WTC11 (cell line): ENCODE measurements around the gene NEK6.

ENCODE experiments used
- CREM ChIP-seq: sonication (generic); formaldehyde crosslinking; IDR thresholded peaks from 2 replicates; pipeline ENCODE4 v1.8.1; 2022; ENCODE audit warnings: mild to moderate bottlenecking, missing genetic modification reagents, moderate library complexity
- FOXP4 ChIP-seq: sonication (generic); formaldehyde crosslinking; IDR thresholded peaks from 2 replicates; pipeline ENCODE4 v1.8.0; 2022; ENCODE audit warnings: mild to moderate bottlenecking, missing genetic modification reagents
- HMGXB4 ChIP-seq: sonication (generic); formaldehyde crosslinking; IDR thresholded peaks from 2 replicates; pipeline ENCODE4 v1.8.1; 2023; ENCODE audit warnings: mild to moderate bottlenecking, moderate library complexity, missing genetic modification reagents
- JUN ChIP-seq: sonication (generic); formaldehyde crosslinking; IDR thresholded peaks from 2 replicates; pipeline ENCODE4 v1.8.0; 2023; ENCODE audit warnings: mild to moderate bottlenecking, missing genetic modification reagents
- NFE2L1 ChIP-seq: sonication (generic); formaldehyde crosslinking; IDR thresholded peaks from 2 replicates; pipeline ENCODE4 v1.8.1; 2023; ENCODE audit warnings: missing genetic modification reagents
- NFYB ChIP-seq: sonication (generic); formaldehyde crosslinking; conservative IDR thresholded peaks from 2 replicates; pipeline ENCODE4 v1.8.0; 2022; ENCODE audit warnings: low read depth, missing genetic modification reagents
- NR3C1 ChIP-seq: sonication (generic); formaldehyde crosslinking; conservative IDR thresholded peaks from 2 replicates; pipeline ENCODE4 v1.8.1; 2023; ENCODE audit warnings: low read depth, mild to moderate bottlenecking, missing genetic modification reagents
- SP1 ChIP-seq: sonication (generic); formaldehyde crosslinking; conservative IDR thresholded peaks from 2 replicates; pipeline ENCODE4 v1.8.1; 2022; ENCODE audit warnings: missing genetic modification reagents
- TF ChIP-seq, protein P1 (sequence below): sonication (generic); formaldehyde crosslinking; IDR thresholded peaks from 2 replicates; pipeline ENCODE4 v1.8.0; 2022; ENCODE audit warnings: mild to moderate bottlenecking, missing genetic modification reagents
- TF ChIP-seq, protein P2 (sequence below): fragments of 200-600 bp; IDR thresholded peaks from 2 replicates; pipeline ENCODE4 v1.8.0; 2022; ENCODE audit warnings: antibody characterized with exemption
- TF ChIP-seq, protein P3 (sequence below): sonication (generic); formaldehyde crosslinking; conservative IDR thresholded peaks from 2 replicates; pipeline ENCODE4 v1.8.1; 2023; ENCODE audit warnings: mild to moderate bottlenecking, low read depth, missing genetic modification reagents, moderate library complexity
- TF ChIP-seq, protein P4 (sequence below): sonication (generic); formaldehyde crosslinking; IDR thresholded peaks from 2 replicates; pipeline ENCODE4 v1.8.0; 2023; ENCODE audit warnings: missing genetic modification reagents
- TF ChIP-seq, protein P5 (sequence below): sonication (generic); formaldehyde crosslinking; IDR thresholded peaks from 2 replicates; pipeline ENCODE4 v1.8.1; 2022; ENCODE audit warnings: missing genetic modification reagents, borderline replicate concordance

- TF ChIP-seq, protein P1, sequence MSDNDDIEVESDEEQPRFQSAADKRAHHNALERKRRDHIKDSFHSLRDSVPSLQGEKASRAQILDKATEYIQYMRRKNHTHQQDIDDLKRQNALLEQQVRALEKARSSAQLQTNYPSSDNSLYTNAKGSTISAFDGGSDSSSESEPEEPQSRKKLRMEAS (CRISPR knock-in tag), result no peak
- TF ChIP-seq, protein P2, sequence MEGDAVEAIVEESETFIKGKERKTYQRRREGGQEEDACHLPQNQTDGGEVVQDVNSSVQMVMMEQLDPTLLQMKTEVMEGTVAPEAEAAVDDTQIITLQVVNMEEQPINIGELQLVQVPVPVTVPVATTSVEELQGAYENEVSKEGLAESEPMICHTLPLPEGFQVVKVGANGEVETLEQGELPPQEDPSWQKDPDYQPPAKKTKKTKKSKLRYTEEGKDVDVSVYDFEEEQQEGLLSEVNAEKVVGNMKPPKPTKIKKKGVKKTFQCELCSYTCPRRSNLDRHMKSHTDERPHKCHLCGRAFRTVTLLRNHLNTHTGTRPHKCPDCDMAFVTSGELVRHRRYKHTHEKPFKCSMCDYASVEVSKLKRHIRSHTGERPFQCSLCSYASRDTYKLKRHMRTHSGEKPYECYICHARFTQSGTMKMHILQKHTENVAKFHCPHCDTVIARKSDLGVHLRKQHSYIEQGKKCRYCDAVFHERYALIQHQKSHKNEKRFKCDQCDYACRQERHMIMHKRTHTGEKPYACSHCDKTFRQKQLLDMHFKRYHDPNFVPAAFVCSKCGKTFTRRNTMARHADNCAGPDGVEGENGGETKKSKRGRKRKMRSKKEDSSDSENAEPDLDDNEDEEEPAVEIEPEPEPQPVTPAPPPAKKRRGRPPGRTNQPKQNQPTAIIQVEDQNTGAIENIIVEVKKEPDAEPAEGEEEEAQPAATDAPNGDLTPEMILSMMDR, result no peak
- TF ChIP-seq, protein P3, sequence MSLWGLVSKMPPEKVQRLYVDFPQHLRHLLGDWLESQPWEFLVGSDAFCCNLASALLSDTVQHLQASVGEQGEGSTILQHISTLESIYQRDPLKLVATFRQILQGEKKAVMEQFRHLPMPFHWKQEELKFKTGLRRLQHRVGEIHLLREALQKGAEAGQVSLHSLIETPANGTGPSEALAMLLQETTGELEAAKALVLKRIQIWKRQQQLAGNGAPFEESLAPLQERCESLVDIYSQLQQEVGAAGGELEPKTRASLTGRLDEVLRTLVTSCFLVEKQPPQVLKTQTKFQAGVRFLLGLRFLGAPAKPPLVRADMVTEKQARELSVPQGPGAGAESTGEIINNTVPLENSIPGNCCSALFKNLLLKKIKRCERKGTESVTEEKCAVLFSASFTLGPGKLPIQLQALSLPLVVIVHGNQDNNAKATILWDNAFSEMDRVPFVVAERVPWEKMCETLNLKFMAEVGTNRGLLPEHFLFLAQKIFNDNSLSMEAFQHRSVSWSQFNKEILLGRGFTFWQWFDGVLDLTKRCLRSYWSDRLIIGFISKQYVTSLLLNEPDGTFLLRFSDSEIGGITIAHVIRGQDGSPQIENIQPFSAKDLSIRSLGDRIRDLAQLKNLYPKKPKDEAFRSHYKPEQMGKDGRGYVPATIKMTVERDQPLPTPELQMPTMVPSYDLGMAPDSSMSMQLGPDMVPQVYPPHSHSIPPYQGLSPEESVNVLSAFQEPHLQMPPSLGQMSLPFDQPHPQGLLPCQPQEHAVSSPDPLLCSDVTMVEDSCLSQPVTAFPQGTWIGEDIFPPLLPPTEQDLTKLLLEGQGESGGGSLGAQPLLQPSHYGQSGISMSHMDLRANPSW, result no peak
- no peak for TF ChIP-seq NFYB (CRISPR knock-in tag)
- TF ChIP-seq NR3C1 (CRISPR knock-in tag), result no peak
- TF ChIP-seq, protein P4, sequence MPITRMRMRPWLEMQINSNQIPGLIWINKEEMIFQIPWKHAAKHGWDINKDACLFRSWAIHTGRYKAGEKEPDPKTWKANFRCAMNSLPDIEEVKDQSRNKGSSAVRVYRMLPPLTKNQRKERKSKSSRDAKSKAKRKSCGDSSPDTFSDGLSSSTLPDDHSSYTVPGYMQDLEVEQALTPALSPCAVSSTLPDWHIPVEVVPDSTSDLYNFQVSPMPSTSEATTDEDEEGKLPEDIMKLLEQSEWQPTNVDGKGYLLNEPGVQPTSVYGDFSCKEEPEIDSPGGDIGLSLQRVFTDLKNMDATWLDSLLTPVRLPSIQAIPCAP (CRISPR knock-in tag), result no peak
- TF ChIP-seq, protein P5, sequence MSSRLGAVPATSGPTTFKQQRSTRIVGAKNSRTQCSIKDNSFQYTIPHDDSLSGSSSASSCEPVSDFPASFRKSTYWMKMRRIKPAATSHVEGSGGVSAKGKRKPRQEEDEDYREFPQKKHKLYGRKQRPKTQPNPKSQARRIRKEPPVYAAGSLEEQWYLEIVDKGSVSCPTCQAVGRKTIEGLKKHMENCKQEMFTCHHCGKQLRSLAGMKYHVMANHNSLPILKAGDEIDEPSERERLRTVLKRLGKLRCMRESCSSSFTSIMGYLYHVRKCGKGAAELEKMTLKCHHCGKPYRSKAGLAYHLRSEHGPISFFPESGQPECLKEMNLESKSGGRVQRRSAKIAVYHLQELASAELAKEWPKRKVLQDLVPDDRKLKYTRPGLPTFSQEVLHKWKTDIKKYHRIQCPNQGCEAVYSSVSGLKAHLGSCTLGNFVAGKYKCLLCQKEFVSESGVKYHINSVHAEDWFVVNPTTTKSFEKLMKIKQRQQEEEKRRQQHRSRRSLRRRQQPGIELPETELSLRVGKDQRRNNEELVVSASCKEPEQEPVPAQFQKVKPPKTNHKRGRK, result no peak
- no peak for TF ChIP-seq CREM (CRISPR knock-in tag)
- no peak for TF ChIP-seq SP1
- no peak for TF ChIP-seq NFE2L1 (CRISPR knock-in tag)
- no peak for TF ChIP-seq JUN (CRISPR knock-in tag)
- TF ChIP-seq FOXP4 (CRISPR knock-in tag), result no peak
- TF ChIP-seq HMGXB4 (CRISPR knock-in tag), result no peak
These were observed 128.5 kb downstream of the NEK6 start for GRCh38 chr9:124386201-124386600.
